Mucosa of descending colon (tissue), 3 donors: ENCODE data around the gene CTSG. TPM values are rescaled to one million over a fixed set of nuclear protein-coding genes. Genes with fewer than 3 reads are reported as not detected.
"Not testable (repeated sequence)": the region's sequence is repeated elsewhere in the genome, so short reads cannot be mapped to it uniquely, and the experiment has no call there.

ENCODE experiments used
- ATAC-seq: fragments of 200-7000 bp; cut with Tn5 transposase; one replicate; pipeline ENCODE4 v1.9.1; 2020; ENCODE audit warnings: mild to moderate bottlenecking, moderate library complexity
- DNase-seq, 3 donors: peaks; one replicate each; pipeline ENCODE4 v3.0.0-alpha.2; 2020
- H3K36me3 ChIP-seq: fragments of 200-600 bp; one replicate; pipeline ENCODE4 v1.8.0; 2021; ENCODE audit warnings: low read depth, mild to moderate bottlenecking
- H3K4me1 ChIP-seq: fragments of 200-600 bp; one replicate; pipeline ENCODE4 v1.8.0; 2021; ENCODE audit warnings: low read depth, mild to moderate bottlenecking
- H3K4me3 ChIP-seq: fragments of 200-600 bp; one replicate; pipeline ENCODE4 v1.8.0; 2021; ENCODE audit warnings: mild to moderate bottlenecking
- H3K9me3 ChIP-seq: fragments of 200-600 bp; one replicate; pipeline ENCODE4 v1.8.0; 2021; ENCODE audit warnings: mild to moderate bottlenecking
- intact Hi-C, 2 donors: fragments of 100-400 bp; cut with DNase I in 1 of 2; cut with micrococcal nuclease in 1 of 2; formaldehyde crosslinking; loops; one replicate each; pipeline versions ENCODE4 v1.11.0 to v1.11.1; 2022; cut with DNase I, micrococcal nuclease
- total RNA-seq, 3 donors: library from RNA; stranded (reverse); fragmentation: NEBNext Ultra II Directional in 2 of 3; extraction: Animal tissue kit (Norgen Biotek cat#: 25700) in 2 of 3; gene quantifications; one replicate each; pipeline versions ENCODE4 v1.2.1 to v1.2.4, GENCODE V29; 2021 to 2023
- TF ChIP-seq, protein P1 (sequence below): fragments of 200-600 bp; IDR thresholded peaks from one replicate; pipeline ENCODE4 v1.8.0; 2022; ENCODE audit warnings: antibody characterized with exemption, mild to moderate bottlenecking
- donor health status: DM: no; HTN: no; CAD: no; lungs with moderate emphysema.
- donor health status: DM: no; HTN: no; CAD: no.
- donor health status: DM: no; HTN: yes; CAD: no.

The CTSG gene
- total RNA-seq, 3 donors from 2014 or later = 2.9 to 9.1 TPM; not detected in 1

DNA sequence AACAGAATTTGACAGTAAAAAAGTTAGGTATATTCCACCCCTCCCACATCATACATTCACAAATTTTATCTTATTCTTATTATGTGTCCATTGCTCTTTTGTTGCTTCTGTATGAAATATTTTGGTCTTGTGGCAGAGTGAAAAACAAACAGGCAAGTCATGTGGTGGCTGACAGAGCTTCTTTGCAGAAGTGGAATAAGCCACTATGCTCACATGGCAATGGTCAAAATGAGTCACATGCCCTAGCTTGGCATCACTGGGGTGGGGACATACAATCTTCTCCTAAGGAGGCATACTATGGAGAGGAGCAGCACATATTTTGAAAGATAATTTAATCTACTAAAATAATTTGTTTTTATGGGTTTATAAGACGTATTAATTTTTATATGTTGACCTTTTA lies 40.3 kb downstream of the CTSG start:
- Histone ChIP-seq H3K4me1 (no peaks in the 10 kb centered on the region), H3K36me3 (no peaks in the 10 kb centered on the region), H3K4me3 (no peak overlapping the region), H3K9me3 (no peaks in the 10 kb centered on the region)
- ATAC-seq (no peak), DNase-seq (peak in 1 of 3 donors; percentile 6)
- intact Hi-C loops = no loop called here
- TF ChIP-seq, protein P1, sequence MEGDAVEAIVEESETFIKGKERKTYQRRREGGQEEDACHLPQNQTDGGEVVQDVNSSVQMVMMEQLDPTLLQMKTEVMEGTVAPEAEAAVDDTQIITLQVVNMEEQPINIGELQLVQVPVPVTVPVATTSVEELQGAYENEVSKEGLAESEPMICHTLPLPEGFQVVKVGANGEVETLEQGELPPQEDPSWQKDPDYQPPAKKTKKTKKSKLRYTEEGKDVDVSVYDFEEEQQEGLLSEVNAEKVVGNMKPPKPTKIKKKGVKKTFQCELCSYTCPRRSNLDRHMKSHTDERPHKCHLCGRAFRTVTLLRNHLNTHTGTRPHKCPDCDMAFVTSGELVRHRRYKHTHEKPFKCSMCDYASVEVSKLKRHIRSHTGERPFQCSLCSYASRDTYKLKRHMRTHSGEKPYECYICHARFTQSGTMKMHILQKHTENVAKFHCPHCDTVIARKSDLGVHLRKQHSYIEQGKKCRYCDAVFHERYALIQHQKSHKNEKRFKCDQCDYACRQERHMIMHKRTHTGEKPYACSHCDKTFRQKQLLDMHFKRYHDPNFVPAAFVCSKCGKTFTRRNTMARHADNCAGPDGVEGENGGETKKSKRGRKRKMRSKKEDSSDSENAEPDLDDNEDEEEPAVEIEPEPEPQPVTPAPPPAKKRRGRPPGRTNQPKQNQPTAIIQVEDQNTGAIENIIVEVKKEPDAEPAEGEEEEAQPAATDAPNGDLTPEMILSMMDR = no peak

DNA sequence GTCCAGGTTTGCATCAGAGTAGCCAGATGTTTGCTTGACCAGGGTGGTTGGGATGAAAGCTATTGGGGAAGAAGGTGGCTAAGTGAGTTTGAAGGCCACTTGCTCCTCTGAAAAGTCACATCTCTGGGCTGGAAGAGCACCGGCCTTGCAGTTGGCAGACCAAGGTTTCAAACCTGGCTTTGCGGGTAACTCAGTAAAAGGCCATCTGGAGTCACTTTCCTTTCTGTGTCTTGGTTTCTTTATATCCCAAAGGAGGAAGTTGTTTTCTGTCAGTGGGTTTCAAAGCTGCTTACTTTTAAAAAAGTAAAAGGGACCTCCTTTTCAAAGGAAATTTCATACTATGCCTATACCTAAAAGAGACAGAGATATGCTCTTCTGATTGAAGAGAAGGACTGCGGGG lies 41.8 kb downstream of the CTSG start:
- H3K36me3 ChIP-seq = no peaks in the 10 kb centered on the region
- H3K4me1 ChIP-seq = no peaks in the 10 kb centered on the region
- intact Hi-C loops = no loop called here
- H3K9me3 ChIP-seq = no peaks in the 10 kb centered on the region
- ATAC-seq (no peak), DNase-seq (no peak)
- TF ChIP-seq, protein P1 = no peak
- no peak overlapping the region for H3K4me3 ChIP-seq

DNA sequence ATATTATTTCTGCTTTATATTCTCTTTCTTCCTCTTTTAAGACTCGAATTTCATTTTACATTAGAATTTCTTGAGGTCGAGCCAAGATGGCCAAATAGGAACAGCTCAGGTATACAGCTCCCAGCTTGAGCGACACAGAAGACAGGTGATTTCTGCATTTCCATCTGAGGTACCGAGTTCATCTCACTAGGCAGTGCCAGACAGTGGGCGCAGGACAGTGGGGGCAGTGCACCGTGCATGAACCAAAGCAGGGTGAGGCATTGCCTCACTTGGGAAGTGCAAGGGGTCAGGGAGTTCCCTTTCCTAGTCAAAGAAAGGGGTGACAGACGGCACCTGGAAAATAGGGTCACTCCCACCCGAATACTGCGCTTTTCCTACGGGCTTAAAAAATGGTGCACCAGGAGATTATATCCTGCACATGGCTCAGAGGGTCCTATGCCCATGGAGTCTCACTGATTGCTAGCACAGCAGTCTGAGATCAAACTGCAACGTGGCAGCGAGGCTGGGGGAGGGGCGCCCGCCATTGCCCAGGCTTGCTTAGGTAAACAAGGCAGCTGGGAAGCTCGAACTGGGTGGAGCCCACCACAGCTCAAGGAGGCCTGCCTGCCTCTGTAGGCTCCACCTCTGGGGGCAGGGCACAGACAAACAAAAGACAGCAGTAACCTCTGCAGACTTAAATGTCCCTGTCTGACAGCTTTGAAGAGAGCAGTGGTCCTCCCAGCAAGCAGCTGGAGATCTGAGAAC lies 50.0 kb downstream of the CTSG start:
- H3K36me3 ChIP-seq, H3K4me3 ChIP-seq, H3K4me1 ChIP-seq, H3K9me3 ChIP-seq, ATAC-seq, DNase-seq, intact Hi-C loops: not testable (repeated sequence)

Other genes starting within 250 kb of the CTSG start
- 10 to 100 TPM; 13.9 to 23.5 (median 20.7) TPM for gene ADCY4, start 241.2 kb downstream of the CTSG start, total RNA-seq
- 10 to 100 TPM; 40.6 to 99.9 (median 71.7) TPM for gene RIPK3, start 236.3 kb downstream of the CTSG start, total RNA-seq
- 100 to 1,000 TPM in 1 of 3 donors, 10 to 100 TPM in 2; 11.9 to 112 (median 25.2) TPM for gene NFATC4, start 208.1 kb downstream of the CTSG start, total RNA-seq
- gene NYNRIN, start 177.2 kb downstream of the CTSG start, total RNA-seq = 10 to 100 TPM; 12.1 to 15.8 (median 13.4) TPM
- gene CBLN3, start 146.6 kb downstream of the CTSG start, total RNA-seq = 1 to 10 TPM; 2.2 to 3.9 (median 2.6) TPM
- gene KHNYN, start 146.3 kb downstream of the CTSG start, total RNA-seq = 100 to 1,000 TPM in 1 of 3 donors, 10 to 100 TPM in 2; 85.9 to 102 (median 86.9) TPM
- 10 to 100 TPM; 43.3 to 64.1 (median 47.1) TPM for gene SDR39U1, start 133.5 kb downstream of the CTSG start, total RNA-seq
- gene CMA1, start 68.0 kb downstream of the CTSG start, total RNA-seq = 1 to 10 TPM in 2 of 3 donors, under 1 TPM in 1; 0.32 to 3.3 (median 1.6) TPM
- 1 to 10 TPM in 2 of 3 donors, under 1 TPM in 1; 0.35 to 1.2 (median 1.0) TPM for gene GZMH, start 33.4 kb upstream of the CTSG start, total RNA-seq
- 1 to 10 TPM; 2.1 to 2.4 (median 2.1) TPM for gene GZMB, start 57.9 kb upstream of the CTSG start, total RNA-seq